Coronary artery (tissue), 2 donors: Measurements from ENCODE around the gene ETDA.

ENCODE experiments used
- DNase-seq: peaks from one replicate; pipeline ENCODE4 v3.0.0-alpha.2; 2017; ENCODE audit warnings: low spot score
- H3K27ac ChIP-seq, 2 donors: fragments of 200-600 bp; sonication (generic); one replicate each; pipeline ENCODE4 v1.5.1; 2016 to 2019
- H3K4me3 ChIP-seq: fragments of 200-600 bp; sonication (generic); 2 replicates; pipeline ENCODE4 v1.5.1; 2016; ENCODE audit warnings: mild to moderate bottlenecking, moderate library complexity
- TF ChIP-seq, protein P1 (sequence below): fragments of 200-600 bp; sonication (generic); IDR thresholded peaks from one replicate; pipeline ENCODE4 v1.5.1; 2019; ENCODE audit warnings: antibody characterized with exemption

ETDA gene

DNA sequence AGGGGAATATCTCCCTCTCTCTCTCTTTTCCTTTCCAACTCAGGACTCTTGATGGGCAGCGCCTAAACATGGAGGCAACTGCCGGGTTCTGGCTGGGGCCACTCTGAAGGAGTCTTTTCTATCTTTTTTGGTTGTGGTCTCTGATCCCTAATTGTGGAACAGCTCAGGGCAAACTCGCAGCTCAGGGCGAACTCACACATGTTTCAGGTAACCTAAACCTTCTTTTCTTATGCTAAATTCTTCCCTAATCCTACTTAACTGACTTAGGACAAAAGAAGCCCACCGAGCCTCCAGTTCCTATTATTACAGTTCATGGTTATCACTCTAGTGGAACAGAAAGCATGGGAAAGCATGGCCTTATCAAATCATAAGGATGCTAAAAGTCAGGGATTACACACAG, 21.3 kb downstream of the ETDA start:
- TF ChIP-seq, protein P1, sequence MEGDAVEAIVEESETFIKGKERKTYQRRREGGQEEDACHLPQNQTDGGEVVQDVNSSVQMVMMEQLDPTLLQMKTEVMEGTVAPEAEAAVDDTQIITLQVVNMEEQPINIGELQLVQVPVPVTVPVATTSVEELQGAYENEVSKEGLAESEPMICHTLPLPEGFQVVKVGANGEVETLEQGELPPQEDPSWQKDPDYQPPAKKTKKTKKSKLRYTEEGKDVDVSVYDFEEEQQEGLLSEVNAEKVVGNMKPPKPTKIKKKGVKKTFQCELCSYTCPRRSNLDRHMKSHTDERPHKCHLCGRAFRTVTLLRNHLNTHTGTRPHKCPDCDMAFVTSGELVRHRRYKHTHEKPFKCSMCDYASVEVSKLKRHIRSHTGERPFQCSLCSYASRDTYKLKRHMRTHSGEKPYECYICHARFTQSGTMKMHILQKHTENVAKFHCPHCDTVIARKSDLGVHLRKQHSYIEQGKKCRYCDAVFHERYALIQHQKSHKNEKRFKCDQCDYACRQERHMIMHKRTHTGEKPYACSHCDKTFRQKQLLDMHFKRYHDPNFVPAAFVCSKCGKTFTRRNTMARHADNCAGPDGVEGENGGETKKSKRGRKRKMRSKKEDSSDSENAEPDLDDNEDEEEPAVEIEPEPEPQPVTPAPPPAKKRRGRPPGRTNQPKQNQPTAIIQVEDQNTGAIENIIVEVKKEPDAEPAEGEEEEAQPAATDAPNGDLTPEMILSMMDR: no peak
- no peak for DNase-seq

DNA sequence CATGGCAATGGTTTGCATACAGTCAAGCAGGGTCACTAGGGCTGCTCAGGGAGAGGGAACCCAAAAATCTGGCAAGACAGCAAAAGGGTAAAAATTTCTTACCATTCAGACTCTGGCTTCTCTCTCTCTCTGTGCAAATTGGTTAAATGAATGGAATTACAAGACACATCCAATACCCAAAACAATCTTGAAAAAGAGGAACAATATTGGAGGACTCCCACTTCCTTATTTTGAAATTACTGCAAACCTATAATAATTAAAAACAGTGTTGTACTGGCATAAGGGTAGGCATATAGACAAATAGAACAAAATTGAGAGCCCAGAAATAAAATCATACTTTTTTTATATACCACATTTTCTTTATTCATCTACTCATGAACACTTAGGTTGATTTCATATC, 24.1 kb downstream of the ETDA start:
- no peak for DNase-seq
- H3K4me3 ChIP-seq: no peak overlapping the region
- TF ChIP-seq, protein P1: no peak
- H3K27ac ChIP-seq: no peak overlapping the region

More for the DNA sequence above, 21.3 kb downstream of the ETDA start:
- H3K27ac ChIP-seq: no peak overlapping the region
- H3K4me3 ChIP-seq: no peak overlapping the region

DNA sequence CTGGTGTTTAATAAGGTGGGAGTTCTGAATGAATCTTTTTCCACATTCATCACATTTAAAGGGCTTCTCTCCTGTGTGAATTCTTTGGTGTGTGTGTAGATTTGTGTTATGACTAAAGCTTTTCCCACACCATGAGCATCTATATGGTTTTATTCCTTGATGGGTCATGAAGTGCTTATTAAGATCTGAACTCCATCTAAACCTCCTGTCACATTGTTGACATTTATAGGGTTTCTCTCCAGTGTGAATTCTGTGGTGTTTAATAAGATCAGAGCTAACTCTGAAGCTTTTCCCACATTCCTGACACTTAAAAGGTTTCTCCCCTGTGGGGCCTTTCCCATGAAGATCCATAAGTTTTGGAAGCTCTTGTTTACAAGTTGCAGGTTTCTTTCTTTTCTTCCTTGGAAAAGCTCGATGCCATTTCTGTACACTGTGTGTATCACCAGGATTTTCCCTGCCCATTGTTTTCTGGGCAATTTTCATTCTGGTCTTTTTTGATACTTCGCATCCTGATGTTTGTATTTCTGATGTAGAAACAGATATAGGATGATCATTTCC, 35.5 kb downstream of the ETDA start:
- TF ChIP-seq, protein P1: no peak
- Histone ChIP-seq H3K27ac (no peak overlapping the region), H3K4me3 (no peak overlapping the region)

DNA sequence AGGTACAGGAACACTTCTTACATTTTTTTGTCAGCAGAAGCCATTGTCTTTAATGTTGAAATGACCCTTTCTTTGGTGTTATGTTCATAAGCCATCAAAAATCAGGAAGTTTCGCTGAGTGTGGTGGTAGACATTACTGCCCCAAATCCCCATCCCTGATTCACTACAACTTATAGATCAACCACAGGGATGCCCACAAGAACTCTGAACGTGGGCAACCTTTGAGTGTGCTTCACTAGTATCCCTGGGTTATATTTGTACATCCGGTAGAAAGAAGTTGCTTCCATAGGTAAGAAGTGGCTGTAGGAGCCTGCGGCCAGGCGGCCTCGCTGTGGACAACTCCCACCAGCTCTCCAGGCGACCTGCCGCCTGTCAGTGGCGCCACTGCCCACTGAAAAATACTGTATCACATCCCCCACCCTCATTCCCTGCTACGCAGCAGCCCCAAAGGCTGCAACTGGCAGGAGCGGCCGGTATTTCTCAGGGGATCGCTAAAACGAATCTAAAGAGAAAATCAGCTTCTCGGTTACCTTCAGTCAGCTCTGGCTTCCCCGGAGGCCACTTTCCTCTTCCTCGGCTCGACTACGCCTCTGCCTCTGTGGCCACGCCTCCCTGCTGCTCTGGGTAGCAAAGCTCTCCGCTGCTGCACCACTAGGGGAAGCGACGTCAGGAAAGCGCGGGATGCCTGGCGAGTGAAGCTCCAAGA, 43.5 kb downstream of the ETDA start:
- TF ChIP-seq, protein P1: no peak
- Histone ChIP-seq H3K4me3 (peak overlapping the region; percentile 60), H3K27ac (no peak overlapping the region)
- no peak for DNase-seq

More for the DNA sequence above, 35.5 kb downstream of the ETDA start:
- DNase-seq: no peak

DNA sequence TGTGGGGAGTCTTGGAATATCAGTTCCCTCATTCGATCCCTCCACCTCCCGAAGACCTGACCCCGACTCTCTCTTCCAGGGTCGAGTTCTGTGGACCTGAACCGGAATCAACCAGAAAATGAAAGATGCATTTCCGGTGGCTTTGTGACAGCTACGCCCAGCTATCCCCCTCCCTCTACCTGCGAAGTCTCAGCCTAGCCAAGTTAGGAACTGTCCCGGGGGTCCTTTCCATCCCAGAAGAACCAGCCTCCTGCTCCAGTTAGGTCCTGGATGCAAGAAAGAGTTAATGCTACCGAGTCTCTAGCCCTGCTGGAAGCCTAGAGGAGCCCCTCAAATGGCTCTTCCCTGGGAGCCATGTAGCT, 44.1 kb downstream of the ETDA start:
- TF ChIP-seq, protein P1: no peak
- Histone ChIP-seq H3K27ac (no peak overlapping the region), H3K4me3 (peak overlapping the region; percentile 60)
- DNase-seq: no peak

DNA sequence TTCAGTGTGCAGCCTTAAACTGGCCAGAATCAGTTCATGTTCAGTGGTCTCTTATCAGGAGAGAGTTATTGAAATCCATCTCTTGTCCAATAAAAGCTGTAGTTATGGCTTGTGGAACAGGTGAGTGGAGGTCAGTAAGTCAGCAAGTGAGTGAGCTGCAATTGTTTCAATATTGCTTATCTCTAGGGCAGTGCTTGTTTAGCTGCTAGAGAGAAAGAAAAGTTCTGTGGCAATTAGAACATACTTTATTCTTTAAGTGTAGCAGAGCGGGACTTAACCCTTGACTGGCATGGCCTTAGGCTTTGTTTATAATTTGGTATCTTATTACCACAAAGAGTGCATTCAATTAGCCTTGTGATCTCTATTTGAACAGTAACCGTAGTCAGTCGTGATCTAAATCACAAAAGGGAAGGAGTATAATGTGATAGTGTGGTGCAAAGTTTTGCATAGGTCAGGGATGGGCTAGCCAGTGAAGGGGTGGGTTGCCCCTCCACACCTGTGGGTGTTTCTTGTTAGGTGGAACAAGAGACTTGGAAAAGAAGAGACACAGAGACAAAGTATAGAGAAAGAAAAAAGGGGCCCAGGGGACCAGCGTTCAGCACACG, 50.5 kb downstream of the ETDA start:
- TF ChIP-seq, protein P1: no peak
- Histone ChIP-seq H3K27ac (no peak overlapping the region), H3K4me3 (no peak overlapping the region)
- no peak for DNase-seq
